K562 (cell line): ENCODE data around the gene CDADC1. TPM values are rescaled to one million over a fixed set of nuclear protein-coding genes. Genes with fewer than 3 reads are reported as not detected.

Source experiments
- ATAC-seq: fragments of 200-7000 bp; cut with Tn5 transposase; 3 replicates; pipeline ENCODE4 v1.9.1; 2020; ENCODE audit warnings: moderate library complexity
- BruUV-seq: library from RNA; stranded (reverse); fragments of 400-500 nt; replicated peaks from 2 replicates; lab custom pipeline; 2021; lab: Mats Ljungman, UMichigan
- CTCF ChIA-PET: fragments of 300-600 bp; formaldehyde crosslinking; extraction: SDS; loops from one replicate; lab custom pipeline; 2021; ENCODE audit warnings: low intra/inter-chr PET ratio; lab: Yijun Ruan, JAX
- POLR2A ChIA-PET: fragments of 300-600, 350-650 bp; sonication (Branson Sonifier 250); formaldehyde crosslinking; extraction: SDS; loops from one replicate; lab custom pipeline; 2021; ENCODE audit warnings: antibody characterized with exemption, inconsistent platforms; lab: Yijun Ruan, JAX
- DNase-seq, 4 experiments: peaks; one replicate each; pipeline versions ENCODE4 v3.0.0 to v3.0.0-alpha.2; 2011 to 2018; ENCODE audit warnings: low spot score in 3 of 4, mixed read lengths in 3 of 4; ENCODE audit errors: extremely low read depth in 1 of 4
- FAIRE-seq: peaks from 2 replicates; lab custom pipeline; 2011; peaks lifted over from hg19 to GRCh38; lab: Jason Lieb, UNC
- H2AFZ ChIP-seq: 2 replicates; pipeline ENCODE4 v1.6.0; 2011; ENCODE audit warnings: low read depth, low read length, control low read depth, inconsistent platforms
- H3K27ac ChIP-seq: fragments of 200-600 bp; 3 replicates; pipeline ENCODE4 v1.8.0; 2011; ENCODE audit warnings: low read depth, mild to moderate bottlenecking, control low read depth, inconsistent platforms, low read length, moderate library complexity, mixed read lengths; ENCODE audit errors: extremely low read depth
- H3K27me3 ChIP-seq, 2 experiments: fragments of 300-600 bp in 1 of 2; 2 replicates in 1 of 2; 3 replicates in 1 of 2; pipeline versions ENCODE4 v1.6.0 to v1.8.0; 2011; ENCODE audit warnings: inconsistent platforms in 2 of 2, low read length in 2 of 2, mild to moderate bottlenecking in 1 of 2, mixed read lengths in 1 of 2, moderate library complexity in 1 of 2; ENCODE audit not compliant: control insufficient read depth in 2 of 2, insufficient read depth in 2 of 2
- H3K36me3 ChIP-seq: fragments of 300-600 bp; 3 replicates; pipeline ENCODE4 v1.8.0; 2011; ENCODE audit warnings: mild to moderate bottlenecking, low read length, inconsistent platforms; ENCODE audit not compliant: control insufficient read depth, insufficient read depth
- H3K4me1 ChIP-seq, 2 experiments: fragments of 200-600 bp in 1 of 2; replicated peaks in 1 of 2; 2 replicates in 1 of 2; 3 replicates in 1 of 2; pipeline versions ENCODE4 v1.5.1 to v1.8.0; 2011; ENCODE audit warnings: inconsistent platforms in 2 of 2, low read length in 2 of 2, mild to moderate bottlenecking in 1 of 2, mixed read lengths in 1 of 2, moderate library complexity in 1 of 2; ENCODE audit not compliant: control insufficient read depth in 2 of 2, insufficient read depth in 2 of 2
- H3K4me2 ChIP-seq: 2 replicates; pipeline ENCODE4 v1.6.1; 2011; ENCODE audit warnings: low read length, control low read depth, inconsistent platforms, mixed read lengths; ENCODE audit not compliant: insufficient read depth
- H3K4me3 ChIP-seq: fragments of 200-600 bp; sonication (generic), shearing (Covaris generic); 2 replicates; pipeline ENCODE4 v1.5.1; 2016; ENCODE audit warnings: control low read depth, inconsistent platforms
- H3K79me2 ChIP-seq: fragments of 200-600 bp; 3 replicates; pipeline ENCODE4 v1.8.0; 2011; ENCODE audit warnings: low read length, inconsistent platforms; ENCODE audit not compliant: control insufficient read depth, insufficient read depth
- H3K9ac ChIP-seq, 2 experiments: 2 replicates each; pipeline versions ENCODE4 v1.6.0 to v1.6.1; 2011; ENCODE audit warnings: low read depth in 2 of 2, low read length in 2 of 2, control low read depth in 1 of 2, inconsistent platforms in 1 of 2, mild to moderate bottlenecking in 1 of 2, mixed read lengths in 1 of 2; ENCODE audit not compliant: insufficient read depth in 1 of 2
- H3K9me1 ChIP-seq: one replicate; pipeline ENCODE4 v1.6.0; 2011; ENCODE audit warnings: inconsistent platforms, mild to moderate bottlenecking, low read length, moderate library complexity; ENCODE audit not compliant: control insufficient read depth, insufficient read depth
- H3K9me3 ChIP-seq: replicated peaks from 2 replicates; pipeline ENCODE4 v1.5.1; 2011; ENCODE audit warnings: low read depth, low read length, inconsistent platforms; ENCODE audit not compliant: control insufficient read depth, insufficient read depth
- H4K20me1 ChIP-seq: replicated peaks from 2 replicates; pipeline ENCODE4 v1.6.1; 2011; ENCODE audit warnings: low read length, inconsistent platforms, mixed read lengths; ENCODE audit not compliant: control insufficient read depth, insufficient read depth
- ARID3B ChIP-seq: fragments of 250-450 bp; sonication (Bioruptor Pico); IDR thresholded peaks from 2 replicates; pipeline ENCODE4 v1.4.0; 2020; ENCODE audit warnings: borderline replicate concordance
- BRD4 ChIP-seq: fragments of 200-600 bp; sonication (generic); IDR thresholded peaks from 2 replicates; pipeline ENCODE4 v1.6.1; 2017; ENCODE audit warnings: inconsistent platforms
- EGR1 ChIP-seq: fragments of 450-650 bp; conservative IDR thresholded peaks from 2 replicates; pipeline ENCODE4 v1.6.1; 2017; ENCODE audit warnings: mild to moderate bottlenecking
- IRF2 ChIP-seq: sonication (generic); formaldehyde crosslinking; IDR thresholded peaks from 2 replicates; pipeline ENCODE4 v1.8.1; 2022; ENCODE audit warnings: mild to moderate bottlenecking, missing genetic modification reagents
- ZBTB40 ChIP-seq, 2 experiments: fragments of 450-650 bp in 1 of 2; sonication (generic) in 1 of 2; formaldehyde crosslinking in 1 of 2; IDR thresholded peaks; 2 replicates each; pipeline versions ENCODE4 v1.7.1 to v1.9.0; 2016 to 2022; ENCODE audit warnings: inconsistent platforms in 1 of 2, mild to moderate bottlenecking in 1 of 2, missing genetic modification reagents in 1 of 2
- ZNF140 ChIP-seq: fragments of 250-450 bp; sonication (Bioruptor Pico); IDR thresholded peaks from 2 replicates; pipeline ENCODE4 v1.8.0; 2021; ENCODE audit warnings: moderate library complexity, mild to moderate bottlenecking, inconsistent platforms
- ZNF518B ChIP-seq: fragments of 250-450 bp; sonication (Bioruptor Pico); IDR thresholded peaks from 2 replicates; pipeline ENCODE4 v1.5.0; 2021; ENCODE audit warnings: mild to moderate bottlenecking, moderate library complexity
- ZNF551 ChIP-seq: fragments of 250-450 bp; sonication (Bioruptor Pico); IDR thresholded peaks from 2 replicates; pipeline ENCODE4 v1.5.0; 2021; ENCODE audit warnings: mild to moderate bottlenecking, moderate library complexity
- WGBS: fragments of 100-300 bp; shearing (Covaris generic); methylation state at CpG from one replicate; pipeline ENCODE4 v1.1.6; 2016; ENCODE audit warnings: low coverage, mixed read lengths; ENCODE audit not compliant: insufficient coverage; ENCODE audit errors: missing lambda C conversion rate; 5-methylcytosine and 5-hydroxymethylcytosine counted together
- in situ Hi-C: fragments of 300-500 bp; cut with MboI; formaldehyde crosslinking; loops from 4 replicates; pipeline ENCODE4 v1.15.0; 2018; ENCODE audit warnings: inconsistent platforms, mixed read lengths
- intact Hi-C: fragments of 100-400 bp; cut with micrococcal nuclease; formaldehyde crosslinking; loops from 2 replicates; pipeline ENCODE4 v1.14.2; 2022
- polyA plus RNA-seq, 8 experiments: library from polyadenylated mRNA; depleted of rRNA in 4 of 8; stranded (reverse) in 5 of 8; unstranded in 3 of 8; fragments of >200 nt; fragmentation: Nextera tagmentation in 2 of 8; fragmentation: Illumina TruSeq in 1 of 8; extraction: Ambion mirVana in 2 of 8; extraction: Trizol in 1 of 8; gene quantifications; 2 replicates each; pipeline versions ENCODE4 v1.2.1 to v1.2.3, GENCODE V29; 2011 to 2014; ENCODE audit warnings: inconsistent platforms in 1 of 8, missing spikeins in 1 of 8
- total RNA-seq, 7 experiments: library from RNA; depleted of rRNA in 6 of 7; stranded (reverse); fragments of >200 nt in 6 of 7; fragmentation: Illumina TruSeq in 2 of 7; extraction: Trizol in 2 of 7; gene quantifications; 2 replicates each; pipeline versions ENCODE4 v1.2.1 to v1.2.3, GENCODE V29; 2011 to 2021; ENCODE audit warnings: low replicate concordance in 1 of 7

The CDADC1 gene
- total and polyA plus RNA-seq, 9 of the 15 experiments (the other 6 are each of a cell fraction or from before 2014, with no cell fraction given), result 4.1 to 11.8 (median 6.3) TPM

GRCh38 chr13:49287995-49288394 is 40.3 kb downstream of the CDADC1 start:
- H3K27me3 ChIP-seq, result no peaks in the 10 kb centered on the region
- peaks cover 0 to 3% of the 10 kb centered on the region in 2 experiments; a peak in 2 of 5 replicates for H3K4me1 ChIP-seq
- no TSS peak for BruUV-seq
- no peak overlapping the region for H3K4me3 ChIP-seq
- H3K4me2 ChIP-seq, result no peak overlapping the region
- H3K9me3 ChIP-seq, result no peaks in the 10 kb centered on the region
- H2AFZ ChIP-seq, result no peak overlapping the region
- H3K36me3 ChIP-seq, result no peaks in the 10 kb centered on the region
- H3K79me2 ChIP-seq, result no peaks in the 10 kb centered on the region
- no peaks in the 10 kb centered on the region for H4K20me1 ChIP-seq
- TF ChIP-seq EGR1, result no peak
- no peak for TF ChIP-seq ARID3B
- no peak for TF ChIP-seq BRD4
- TF ChIP-seq ZNF140 (CRISPR knock-in tag), result no peak
- TF ChIP-seq ZNF518B (CRISPR knock-in tag), result no peak
- TF ChIP-seq IRF2 (CRISPR knock-in tag), result no peak
- no peak for TF ChIP-seq ZBTB40 (IDR thresholded peaks at IDR 0.05)
- no peak for TF ChIP-seq ZBTB40 (CRISPR knock-in tag; IDR thresholded peaks at IDR 0.05)
- TF ChIP-seq ZNF551 (CRISPR knock-in tag), result no peak
- no peak overlapping the region for H3K27ac ChIP-seq
- POLR2A ChIA-PET, result no interaction called here
- intact Hi-C loops, result loop anchor here (10.0 kb wide), 1 partner anchor 183 kb away; no protein-coding TSS in a partner anchor
- in situ Hi-C loops, result no loop called here
- WGBS, result 18% methylated on average over 1 of the region's 1 CpG
- no peak for FAIRE-seq
- H3K9ac ChIP-seq, result no peak overlapping the region
- CTCF ChIA-PET, result no interaction called here
- no peaks in the 10 kb centered on the region for H3K9me1 ChIP-seq
- no peak for DNase-seq
- no peak for ATAC-seq
